K562 (cell line): ENCODE measurements around the gene AKT1S1. TPM values are rescaled to one million over a fixed set of nuclear protein-coding genes. Genes with fewer than 3 reads are reported as not detected.
A peak's percentile ranks its signal among the peaks of the same experiment; 100 is the strongest.

ENCODE experiments used
- CBX1 ChIP-seq: sonication (generic); IDR thresholded peaks from 2 replicates; pipeline ENCODE4 v1.6.1; 2016; ENCODE audit warnings: antibody characterized with exemption, low read depth, mild to moderate bottlenecking
- CC2D1A ChIP-seq: fragments of 450-650 bp; IDR thresholded peaks from 2 replicates; pipeline ENCODE4 v1.6.1; 2017; ENCODE audit warnings: mild to moderate bottlenecking
- EP400 ChIP-seq: fragments of 450-650 bp; IDR thresholded peaks from 2 replicates; pipeline ENCODE4 v1.6.1; 2017; ENCODE audit warnings: antibody characterized with exemption, mild to moderate bottlenecking, moderate library complexity
- GABPA ChIP-seq: fragments of 200-800 bp; sonication (Bioruptor generic); conservative IDR thresholded peaks from 2 replicates; pipeline ENCODE4 v1.6.1; 2016; ENCODE audit warnings: low read depth, missing genetic modification characterization, missing compliant biosample characterization
- JUND ChIP-seq, 2 experiments: IDR thresholded peaks; 2 replicates in 1 of 2; 3 replicates in 1 of 2; pipeline ENCODE4 v1.6.1; 2011; ENCODE audit warnings: borderline replicate concordance in 2 of 2, low read depth in 2 of 2, low read length in 2 of 2, improper control_type of control experiment in 1 of 2, missing biosample characterization in 1 of 2, missing genetic modification characterization in 1 of 2, missing genetic modification reagents in 1 of 2
- L3MBTL2 ChIP-seq: fragments of 450-650 bp; IDR thresholded peaks from 2 replicates; pipeline ENCODE4 v1.6.1; 2016; ENCODE audit warnings: mild to moderate bottlenecking, moderate library complexity
- MITF ChIP-seq: IDR thresholded peaks from 2 replicates; pipeline ENCODE4 v1.6.1; 2014; ENCODE audit warnings: antibody characterized with exemption
- MNT ChIP-seq, 2 experiments: fragments of 450-650 bp; conservative IDR thresholded peaks; 2 replicates each; pipeline ENCODE4 v1.6.1; 2017; ENCODE audit warnings: mild to moderate bottlenecking in 2 of 2, moderate library complexity in 2 of 2
- POLR2A ChIP-seq: fragments of 450-650 bp; conservative IDR thresholded peaks from 2 replicates; pipeline ENCODE4 v1.6.1; 2016
- STAT5A ChIP-seq: IDR thresholded peaks from 2 replicates; pipeline ENCODE4 v1.6.1; 2012; ENCODE audit warnings: low read length, inconsistent platforms, borderline replicate concordance
- TCF7 ChIP-seq: sonication (generic); IDR thresholded peaks from 2 replicates; pipeline ENCODE4 v1.6.1; 2016; ENCODE audit warnings: antibody characterized with exemption, borderline replicate concordance
- THAP7 ChIP-seq: fragments of 250-450 bp; sonication (Bioruptor Pico); IDR thresholded peaks from 2 replicates; pipeline ENCODE4 v1.5.0; 2021
- USF1 ChIP-seq: sonication (generic); formaldehyde crosslinking; IDR thresholded peaks from 2 replicates; pipeline ENCODE4 v1.9.0; 2022; ENCODE audit warnings: mild to moderate bottlenecking, missing genetic modification reagents
- ZBTB1 ChIP-seq: sonication (generic); formaldehyde crosslinking; IDR thresholded peaks from 2 replicates; pipeline ENCODE4 v1.8.1; 2023; ENCODE audit warnings: missing genetic modification reagents, low read depth, mild to moderate bottlenecking, borderline replicate concordance
- ZBTB33 ChIP-seq: sonication (generic); formaldehyde crosslinking; IDR thresholded peaks from 2 replicates; pipeline ENCODE4 v1.8.1; 2023; ENCODE audit warnings: mild to moderate bottlenecking, missing genetic modification reagents
- ZFPM2 ChIP-seq: fragments of 250-450 bp; sonication (Bioruptor Pico); IDR thresholded peaks from 2 replicates; pipeline ENCODE4 v1.5.1; 2022; ENCODE audit warnings: mild to moderate bottlenecking
- ZNF347 ChIP-seq: fragments of 450-650 bp; formaldehyde crosslinking; IDR thresholded peaks from 2 replicates; pipeline ENCODE4 v1.4.0; 2020; ENCODE audit warnings: low read depth, mild to moderate bottlenecking, moderate library complexity
- polyA plus RNA-seq, 8 experiments: library from polyadenylated mRNA; depleted of rRNA in 4 of 8; stranded (reverse) in 5 of 8; unstranded in 3 of 8; fragments of >200 nt; fragmentation: Nextera tagmentation in 2 of 8; fragmentation: Illumina TruSeq in 1 of 8; extraction: Ambion mirVana in 2 of 8; extraction: Trizol in 1 of 8; gene quantifications; 2 replicates each; pipeline versions ENCODE4 v1.2.1 to v1.2.3, GENCODE V29; 2011 to 2014; ENCODE audit warnings: inconsistent platforms in 1 of 8, missing spikeins in 1 of 8
- total RNA-seq, 7 experiments: library from RNA; depleted of rRNA in 6 of 7; stranded (reverse); fragments of >200 nt in 6 of 7; fragmentation: Illumina TruSeq in 2 of 7; extraction: Trizol in 2 of 7; gene quantifications; 2 replicates each; pipeline versions ENCODE4 v1.2.1 to v1.2.3, GENCODE V29; 2011 to 2021; ENCODE audit warnings: low replicate concordance in 1 of 7

Gene AKT1S1
- total and polyA plus RNA-seq, 9 of the 15 experiments (the other 6 are each of a cell fraction or from before 2014, with no cell fraction given): 1.2 to 50.3 (median 17.1) TPM

- TF ChIP-seq ZBTB1 (CRISPR knock-in tag): peak; percentile 92
- TF ChIP-seq TCF7: no peak; the same call in 1 of the 2 replicates
- peak; percentile 100 for TF ChIP-seq L3MBTL2
- TF ChIP-seq GABPA (tag): peak; percentile 20; the same call in 1 of the 2 replicates
- no peak for TF ChIP-seq ZFPM2 (CRISPR knock-in tag)
- TF ChIP-seq ZNF347: no peak
- TF ChIP-seq STAT5A: no peak; the same call in 1 of the 2 replicates
- peak; percentile 99 to 100 for TF ChIP-seq MNT (conservative IDR thresholded peaks at IDR 0.05)
- no peak for TF ChIP-seq THAP7 (CRISPR knock-in tag)
- TF ChIP-seq MITF: 0 out of 2 replicates have a peak, but pooled peaks have one; percentile 20
- TF ChIP-seq JUND (IDR thresholded peaks at IDR 0.05; ENCODE audit: borderline replicate concordance, low read depth, low read length): peak; percentile 62; the same call in 1 of the 2 replicates
- peak; percentile 50; the same call in 1 of the 3 replicates for TF ChIP-seq JUND (tag; IDR thresholded peaks at IDR 0.05; ENCODE audit: borderline replicate concordance, low read depth, low read length)
- TF ChIP-seq EP400: peak; percentile 99
- TF ChIP-seq POLR2A: peak; percentile 63
- TF ChIP-seq CBX1: peak; percentile 97
- TF ChIP-seq USF1: peak; percentile 90
- peak; percentile 98 for TF ChIP-seq ZBTB33 (CRISPR knock-in tag)
- no peak for TF ChIP-seq CC2D1A
Measured at GRCh38 chr19:49889687-49890348, 12.7 kb upstream of the AKT1S1 start (continued).
